GM18502 (cell line): ENCODE results near the gene CARMIL3.
A peak's percentile ranks its signal among the peaks of the same experiment; 100 is the strongest.
"Not testable (repeated sequence)": the region's sequence is repeated elsewhere in the genome, so short reads cannot be mapped to it uniquely, and the experiment has no call there.

ENCODE experiments used
- ATAC-seq: cut with Tn5 transposase; IDR thresholded peaks from one replicate; pipeline ENCODE4 v1.9.1; 2021; ENCODE audit warnings: mild to moderate bottlenecking; ENCODE audit not compliant: unreplicated experiment, poor library complexity

The CARMIL3 gene

DNA sequence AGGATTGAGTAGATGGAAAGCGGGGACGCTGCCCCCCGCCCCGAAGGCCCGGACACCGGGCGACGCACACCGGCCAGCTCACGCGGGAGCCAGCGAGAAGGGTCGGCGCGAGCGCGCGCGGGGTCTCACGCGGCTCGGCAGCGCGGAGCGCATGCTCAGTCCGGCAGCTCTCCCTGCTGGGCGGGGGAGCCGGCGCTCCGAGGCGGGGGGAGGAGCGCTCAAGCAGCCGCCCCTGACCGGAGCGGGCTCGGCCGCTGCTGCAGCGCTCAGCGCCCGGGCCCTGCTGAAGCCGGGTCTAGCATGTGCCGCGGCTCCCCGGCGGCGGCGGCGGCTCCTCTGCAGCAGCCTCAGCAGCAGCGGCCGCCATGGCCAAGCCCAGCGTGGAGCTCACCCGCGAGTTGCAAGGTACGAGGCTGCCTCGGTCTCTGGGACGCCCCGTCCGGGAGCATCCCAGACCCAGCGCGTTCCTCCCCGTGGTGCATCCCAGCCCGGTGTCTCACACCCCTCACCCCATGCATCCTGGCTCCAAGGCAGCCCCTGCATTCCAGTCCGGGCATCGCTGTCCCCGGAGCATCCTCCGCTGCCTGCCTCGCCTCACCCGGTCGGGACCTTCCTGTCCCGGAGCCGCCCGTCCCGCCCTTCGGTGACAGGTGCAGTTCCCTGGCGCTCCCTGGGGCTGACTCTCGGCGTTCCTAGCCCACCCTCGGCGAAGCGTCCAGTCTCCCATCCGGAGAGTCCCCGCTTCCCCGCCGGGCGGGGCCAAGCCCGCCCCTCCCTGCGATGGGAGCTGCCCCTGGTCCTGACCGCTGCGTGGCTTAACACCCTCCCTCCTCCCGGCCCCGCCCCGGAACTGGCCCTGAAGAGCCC lies at the start of gene CARMIL3:
TSS of gene CARMIL3 (plus strand) at position 221 of the 867 bp plus-strand sequence. CDS start at position 366, 145 bp downstream.
- ATAC-seq, result peak; percentile 78

DNA sequence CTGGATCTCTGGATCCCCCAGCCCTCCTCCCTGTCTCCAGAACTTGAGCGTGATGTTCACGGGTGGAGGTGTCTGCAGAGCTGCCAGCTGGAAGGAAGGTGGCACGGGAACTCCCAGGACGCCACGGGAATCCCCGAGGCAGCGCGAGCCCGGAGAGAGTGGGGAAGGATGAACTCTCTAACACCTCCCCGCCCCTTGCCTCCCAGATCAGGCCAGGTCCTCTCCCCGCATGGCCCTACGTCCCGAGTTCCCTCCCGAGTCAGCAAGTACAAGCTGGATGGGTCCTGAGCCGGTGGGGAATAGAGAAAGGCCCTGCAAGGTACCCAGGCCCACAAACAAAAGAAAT lies 45.4 kb upstream of the CARMIL3 start:
- ATAC-seq, result peak; percentile 39

GRCh38 chr14:24006817-24007652 lies 44.8 kb upstream of the CARMIL3 start:
- ATAC-seq, result peak; percentile 65

GRCh38 chr14:24011051-24011450 lies 40.8 kb upstream of the CARMIL3 start:
- no peak for ATAC-seq

DNA sequence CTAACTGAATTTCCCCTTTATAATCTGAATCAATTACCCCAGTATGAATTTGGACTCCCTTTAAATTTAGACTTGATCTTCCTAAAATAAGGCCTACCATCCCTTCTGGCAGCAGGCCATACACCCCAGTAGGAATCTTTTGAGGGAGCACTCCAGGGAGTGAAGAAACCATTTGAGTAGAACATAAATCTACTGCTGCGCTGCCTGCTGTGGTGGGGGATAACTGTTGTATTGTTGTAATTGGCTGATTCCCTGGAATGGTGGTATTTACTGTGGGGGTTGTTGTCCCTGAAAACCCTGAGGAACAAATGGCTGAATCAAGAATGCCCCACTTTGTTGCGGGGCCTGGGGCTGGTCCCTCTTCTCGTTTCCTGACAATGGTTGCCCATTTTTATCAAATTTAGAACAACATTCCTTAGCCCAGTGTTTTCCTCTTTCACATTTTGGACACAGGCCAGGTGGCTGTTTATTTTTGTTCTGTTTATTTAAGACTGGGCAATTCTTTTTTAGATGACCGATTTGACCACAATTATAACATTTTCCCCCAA lies 39.0 kb upstream of the CARMIL3 start:
- ATAC-seq, result not testable (repeated sequence)

GRCh38 chr14:24013654-24014514 lies 37.9 kb upstream of the CARMIL3 start:
- ATAC-seq, result no peak

- not testable (repeated sequence) for ATAC-seq
Measured at GRCh38 chr14:24015745-24016144, 36.1 kb upstream of the CARMIL3 start.

DNA sequence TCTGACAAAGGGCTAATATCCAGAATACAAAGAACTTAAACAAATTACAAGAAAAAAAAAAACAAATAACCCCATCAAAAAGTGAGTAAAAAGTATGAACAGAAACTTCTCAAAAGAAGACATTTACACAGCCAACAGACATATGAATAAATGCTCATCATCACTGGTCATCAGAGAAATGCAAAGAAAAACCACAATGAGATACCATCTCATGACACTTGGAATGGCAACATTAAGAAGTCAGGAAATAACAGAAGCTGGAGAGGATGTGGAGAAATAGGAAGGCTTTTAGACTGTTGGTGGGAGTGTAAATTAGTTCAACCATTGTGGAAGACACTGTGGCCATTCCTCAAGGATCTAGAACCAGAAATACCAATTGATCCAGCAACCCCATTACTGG lies 32.8 kb upstream of the CARMIL3 start:
- not testable (repeated sequence) for ATAC-seq

DNA sequence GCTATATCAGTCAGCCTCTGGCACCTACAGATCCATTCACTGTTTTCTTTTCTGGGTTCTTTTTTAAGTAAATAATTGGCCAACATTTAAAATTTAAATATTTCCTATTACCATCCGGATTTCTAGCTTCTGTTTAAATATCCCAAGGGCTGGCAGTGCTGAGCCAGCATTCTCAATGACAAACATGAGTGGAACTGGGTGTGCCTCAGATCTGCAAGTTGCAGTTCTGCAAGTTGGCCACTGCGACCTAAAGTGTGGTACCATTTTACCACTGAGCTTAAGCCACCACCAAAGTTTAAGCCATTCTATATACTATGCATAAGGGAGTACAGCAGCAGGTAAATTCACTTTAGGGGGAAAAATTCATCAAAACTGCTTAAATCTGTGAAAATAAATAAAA lies 31.9 kb upstream of the CARMIL3 start:
- not testable (repeated sequence) for ATAC-seq

DNA sequence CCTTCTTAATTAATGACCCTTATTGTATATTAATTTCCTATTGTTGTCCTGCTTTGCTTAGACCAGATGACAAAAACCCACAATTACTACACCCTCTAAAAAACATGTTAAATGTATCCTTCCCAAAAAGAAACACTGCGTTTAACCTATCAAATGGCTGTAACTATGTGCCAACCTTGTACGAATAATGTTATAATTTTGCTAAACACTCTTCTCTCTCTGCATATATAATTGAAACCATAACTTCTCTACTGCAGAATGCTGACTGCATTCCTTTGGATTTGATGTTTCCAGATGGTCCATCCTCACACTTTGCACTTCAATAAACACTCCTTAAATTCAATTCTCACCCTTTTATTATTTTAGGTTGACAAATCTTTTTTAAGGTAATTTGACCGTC lies 31.3 kb upstream of the CARMIL3 start:
- ATAC-seq, result not testable (repeated sequence)

- not testable (repeated sequence) for ATAC-seq
Measured at GRCh38 chr14:24024939-24025418, 26.8 kb upstream of the CARMIL3 start.

GRCh38 chr14:24029687-24030086 lies 22.1 kb upstream of the CARMIL3 start:
- not testable (repeated sequence) for ATAC-seq

- not testable (repeated sequence) for ATAC-seq
Measured at GRCh38 chr14:24031331-24031730, 20.5 kb upstream of the CARMIL3 start.

DNA sequence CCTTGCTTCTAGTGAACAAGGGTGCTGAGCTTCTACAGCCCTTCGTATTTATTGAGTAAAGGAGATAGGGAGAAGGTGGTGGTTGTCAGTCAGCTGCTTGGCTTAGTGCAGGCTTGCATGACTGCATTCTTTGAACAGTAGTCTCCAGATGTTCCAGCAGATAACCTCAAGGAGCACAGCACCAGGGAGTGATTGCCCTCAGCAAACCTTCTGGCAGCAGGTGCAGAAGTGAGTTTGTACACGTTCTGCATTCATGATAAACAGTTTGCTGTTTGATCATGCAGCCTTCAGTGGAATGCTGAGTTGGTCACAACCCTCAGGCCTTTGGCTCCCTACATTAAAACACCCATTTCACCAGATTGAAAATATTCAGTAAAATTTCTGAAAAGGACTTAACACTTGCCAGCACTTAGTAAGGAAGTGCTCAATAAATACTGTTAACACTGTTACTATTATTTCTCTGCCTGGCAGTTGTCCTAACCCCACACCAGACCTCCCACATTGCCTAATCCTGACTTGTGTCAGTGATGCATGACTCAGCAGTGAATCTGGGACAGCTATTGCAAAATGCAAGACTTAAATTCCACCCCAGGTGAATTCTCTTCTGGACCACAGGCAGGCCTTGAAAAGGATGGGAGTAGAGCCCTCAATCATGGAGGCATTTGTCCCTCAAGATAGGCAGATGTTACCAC lies 18.9 kb upstream of the CARMIL3 start:
- no peak for ATAC-seq

- peak; percentile 18 for ATAC-seq
Measured at GRCh38 chr14:24035769-24036168, 16.0 kb upstream of the CARMIL3 start.

DNA sequence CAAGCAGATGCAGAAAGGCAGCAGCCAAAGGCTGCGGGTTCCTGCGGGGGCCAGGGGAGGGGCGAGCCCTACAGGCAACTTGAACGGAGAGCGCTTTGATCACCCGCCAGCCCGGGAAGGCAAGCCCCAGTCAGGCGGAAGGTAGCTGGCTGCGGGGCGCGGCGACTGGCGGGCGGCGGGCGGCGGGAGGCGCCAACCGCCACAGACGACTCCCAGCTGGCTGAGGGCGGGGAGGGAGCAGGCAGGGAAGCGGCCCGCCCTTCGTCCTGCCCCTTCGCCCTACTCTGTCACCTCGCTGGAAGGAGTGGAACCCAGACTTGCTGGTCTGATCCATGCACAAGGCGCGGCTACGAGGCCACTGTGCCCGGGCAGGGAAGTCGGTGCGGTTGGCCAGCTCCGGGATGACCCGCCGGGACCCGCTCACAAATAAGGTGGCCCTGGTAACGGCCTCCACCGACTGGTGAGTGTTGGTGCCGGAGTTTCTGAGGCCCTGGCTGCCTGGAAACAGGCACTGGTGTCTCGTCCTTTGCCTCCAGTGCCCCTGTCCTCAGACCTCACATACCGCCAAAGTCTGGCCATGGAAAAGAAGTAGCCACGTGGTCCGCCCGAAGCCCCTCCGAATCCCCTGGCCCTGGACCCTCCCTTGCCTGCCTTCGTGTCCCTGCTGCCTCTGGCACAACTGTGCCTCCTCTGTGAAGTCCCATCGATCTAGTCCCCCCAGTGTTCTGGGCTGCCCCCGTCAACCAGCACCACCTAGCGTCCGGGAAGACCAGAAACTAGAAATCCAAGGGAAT lies 15.4 kb upstream of the CARMIL3 start:
- peak; percentile 80 for ATAC-seq

GRCh38 chr14:24036963-24037657 lies 14.7 kb upstream of the CARMIL3 start:
- peak; percentile 23 for ATAC-seq

DNA sequence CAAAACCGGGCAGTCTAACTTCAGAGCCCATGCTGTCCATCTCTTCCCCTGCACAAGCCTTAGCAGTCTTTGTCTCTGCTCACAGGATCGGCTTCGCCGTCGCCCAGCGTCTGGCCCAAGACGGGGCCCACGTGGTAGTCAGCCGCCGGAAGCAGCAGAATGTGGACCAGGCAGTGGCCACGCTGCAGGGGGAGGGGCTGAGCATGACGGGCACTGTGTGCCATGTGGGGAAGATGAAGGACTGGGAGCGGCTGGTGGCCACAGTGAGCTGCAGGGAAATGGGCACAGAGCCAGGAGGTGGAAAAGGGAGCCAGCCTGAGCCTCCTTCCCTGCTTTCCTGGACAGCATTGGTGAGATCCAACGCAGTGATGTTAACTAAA lies 14.2 kb upstream of the CARMIL3 start:
- ATAC-seq, result no peak
